Fibroblast of lung (primary cell): Measurements from ENCODE around the gene MYOZ2. TPM values are rescaled to one million over a fixed set of nuclear protein-coding genes. Genes with fewer than 3 reads are reported as not detected.

Experiments used
- DNase-seq, 2 donors: peaks; one replicate each; pipeline versions ENCODE4 v3.0.0 to v3.0.0-alpha.2; 2010; ENCODE audit warnings: low read depth in 2 of 2
- H2AFZ ChIP-seq: 2 replicates; pipeline ENCODE4 v1.5.1; 2012; ENCODE audit warnings: low read length, control low read depth, inconsistent platforms
- H3K27ac ChIP-seq: 2 replicates; pipeline ENCODE4 v1.5.1; 2011; ENCODE audit warnings: low read length, control low read depth; ENCODE audit not compliant: insufficient read depth
- H3K27me3 ChIP-seq: 2 replicates; pipeline ENCODE4 v1.5.1; 2011; ENCODE audit warnings: mild to moderate bottlenecking, low read length; ENCODE audit not compliant: control insufficient read depth, insufficient read depth
- H3K36me3 ChIP-seq: 2 replicates; pipeline ENCODE4 v1.5.1; 2011; ENCODE audit warnings: low read length; ENCODE audit not compliant: control insufficient read depth, insufficient read depth
- H3K4me1 ChIP-seq: 2 replicates; pipeline ENCODE4 v1.5.1; 2011; ENCODE audit warnings: low read length; ENCODE audit not compliant: control insufficient read depth, insufficient read depth; ENCODE audit errors: extremely low read depth
- H3K4me2 ChIP-seq: 2 replicates; pipeline ENCODE4 v1.5.1; 2011; ENCODE audit warnings: low read length, control low read depth; ENCODE audit not compliant: insufficient read depth; ENCODE audit errors: extremely low read depth
- H3K4me3 ChIP-seq, 4 experiments: fragments of 200-600 bp in 1 of 4; sonication (generic) in 1 of 4; replicated peaks in 1 of 4; 2 replicates each; pipeline ENCODE4 v1.5.1; 2011 to 2016; ENCODE audit warnings: low read length in 4 of 4, low read depth in 3 of 4, mild to moderate bottlenecking in 3 of 4, control low read depth in 2 of 4, inconsistent platforms in 1 of 4, mixed read lengths in 1 of 4; ENCODE audit not compliant: insufficient read depth in 1 of 4; ENCODE audit errors: control extremely low read depth in 1 of 4
- H3K79me2 ChIP-seq: 2 replicates; pipeline ENCODE4 v1.5.1; 2012; ENCODE audit warnings: mild to moderate bottlenecking, low read length, inconsistent platforms; ENCODE audit not compliant: control insufficient read depth, insufficient read depth
- H3K9ac ChIP-seq: 2 replicates; pipeline ENCODE4 v1.5.1; 2011; ENCODE audit warnings: mild to moderate bottlenecking, low read length, control low read depth; ENCODE audit not compliant: insufficient read depth
- H3K9me3 ChIP-seq: 2 replicates; pipeline ENCODE4 v1.5.1; 2012; ENCODE audit warnings: low read depth, low read length; ENCODE audit not compliant: control insufficient read depth, insufficient read depth
- H4K20me1 ChIP-seq: 2 replicates; pipeline ENCODE4 v1.5.1; 2011; ENCODE audit warnings: low read length; ENCODE audit not compliant: control insufficient read depth, insufficient read depth; ENCODE audit errors: extremely low read depth
- CTCF ChIP-seq, 2 donors: IDR thresholded peaks in 1 of 2; conservative IDR thresholded peaks in 1 of 2; 1 replicate in 1 of 2; 2 replicates in 1 of 2; pipeline ENCODE4 v1.5.1; 2011 to 2012; ENCODE audit warnings: low read length in 2 of 2, control low read depth in 1 of 2, inconsistent platforms in 1 of 2, low read depth in 1 of 2, mild to moderate bottlenecking in 1 of 2
- EZH2 ChIP-seq: IDR thresholded peaks from 2 replicates; pipeline ENCODE4 v1.5.1; 2012; ENCODE audit warnings: low read length, control low read depth, mild to moderate bottlenecking; ENCODE audit errors: missing control alignments
- polyA plus RNA-seq, 2 donors: library from polyadenylated mRNA; depleted of rRNA in 1 of 2; stranded (reverse) in 1 of 2; unstranded in 1 of 2; fragments of >200 nt; gene quantifications; 2 replicates each; pipeline ENCODE4 v1.2.1, GENCODE V29; 2011 to 2012; ENCODE audit warnings: missing spikeins in 1 of 2
- total RNA-seq: library from RNA; depleted of rRNA; stranded (reverse); fragments of >200 nt; gene quantifications from 2 replicates; pipeline ENCODE4 v1.2.1, GENCODE V29; 2014

The MYOZ2 gene
- total and polyA plus RNA-seq, 2 donors (not counting 1 experiment from before 2014, with no cell fraction given), result 0.17 to 0.59 TPM

GRCh38 chr4:119228406-119228805, 92.8 kb downstream of the MYOZ2 start:
- Histone ChIP-seq H2AFZ (no peak overlapping the region), H3K79me2 (peaks cover 9% of the 10 kb centered on the region), H3K4me1 (peaks cover 4% of the 10 kb centered on the region), H4K20me1 (no peaks in the 10 kb centered on the region), H3K4me2 (no peak overlapping the region), H3K9me3 (no peaks in the 10 kb centered on the region), H3K27me3 (no peaks in the 10 kb centered on the region), H3K9ac (no peak overlapping the region), H3K36me3 (no peaks in the 10 kb centered on the region), H3K27ac (no peak overlapping the region), H3K4me3 (no peak overlapping the region)
- no peak for TF ChIP-seq EZH2
- TF ChIP-seq CTCF (conservative IDR thresholded peaks at IDR 0.05 in 1 of 2, IDR thresholded peaks at IDR 0.05 in 1 of 2; ENCODE audit: low read depth in 1 of 2, low read length in 2 of 2), result no peak
- no peak for DNase-seq

GRCh38 chr4:119229908-119230687, 94.5 kb downstream of the MYOZ2 start:
- Histone ChIP-seq H3K9me3 (no peaks in the 10 kb centered on the region), H3K4me2 (no peak overlapping the region), H3K4me3 (no peak overlapping the region), H3K27me3 (no peaks in the 10 kb centered on the region), H3K36me3 (no peaks in the 10 kb centered on the region), H3K27ac (no peak overlapping the region), H3K79me2 (peaks cover 11% of the 10 kb centered on the region), H2AFZ (no peak overlapping the region), H3K9ac (no peak overlapping the region), H3K4me1 (peaks cover 4% of the 10 kb centered on the region), H4K20me1 (no peaks in the 10 kb centered on the region)
- TF ChIP-seq EZH2, result no peak
- no peak for TF ChIP-seq CTCF (conservative IDR thresholded peaks at IDR 0.05 in 1 of 2, IDR thresholded peaks at IDR 0.05 in 1 of 2; ENCODE audit: low read depth in 1 of 2, low read length in 2 of 2)
- DNase-seq, result no peak

GRCh38 chr4:119231491-119231890, 95.9 kb downstream of the MYOZ2 start:
- peaks cover 13% of the 10 kb centered on the region for H3K79me2 ChIP-seq
- no peaks in the 10 kb centered on the region for H3K27me3 ChIP-seq
- no peak for DNase-seq

More at GRCh38 chr4:119231491-119231890, 95.9 kb downstream of the MYOZ2 start:
- TF ChIP-seq CTCF (conservative IDR thresholded peaks at IDR 0.05 in 1 of 2, IDR thresholded peaks at IDR 0.05 in 1 of 2; ENCODE audit: low read depth in 1 of 2, low read length in 2 of 2), result no peak
- no peak for TF ChIP-seq EZH2
- Histone ChIP-seq H3K9me3 (no peaks in the 10 kb centered on the region), H3K9ac (no peak overlapping the region), H3K4me3 (no peak overlapping the region), H3K36me3 (no peaks in the 10 kb centered on the region), H3K27ac (no peak overlapping the region), H2AFZ (no peak overlapping the region), H3K4me2 (no peak overlapping the region), H3K4me1 (peaks cover 4% of the 10 kb centered on the region), H4K20me1 (no peaks in the 10 kb centered on the region)
